K562 (cell line): ENCODE data around the gene UBE2L3.

ENCODE experiments used
- CTCF ChIP-seq, 3 experiments: IDR thresholded peaks in 2 of 3; conservative IDR thresholded peaks in 1 of 3; 2 replicates each; pipeline ENCODE4 v1.5.1; 2011 to 2012; ENCODE audit warnings: low read length in 3 of 3, mild to moderate bottlenecking in 3 of 3, control low read depth in 2 of 3, improper control_type of control experiment in 1 of 3, inconsistent platforms in 1 of 3, low read depth in 1 of 3, mixed read lengths in 1 of 3, moderate library complexity in 1 of 3; ENCODE audit not compliant: insufficient read depth in 2 of 3
- EGR1 ChIP-seq: fragments of 450-650 bp; conservative IDR thresholded peaks from 2 replicates; pipeline ENCODE4 v1.6.1; 2017; ENCODE audit warnings: mild to moderate bottlenecking
- EP300 ChIP-seq: IDR thresholded peaks from 2 replicates; pipeline ENCODE4 v1.6.1; 2012; ENCODE audit warnings: low read length, improper control_type of control experiment
- EZH2 ChIP-seq: IDR thresholded peaks from 2 replicates; pipeline ENCODE4 v1.6.1; 2012; ENCODE audit warnings: low read depth, mild to moderate bottlenecking, inconsistent platforms, low read length, borderline replicate concordance
- HNRNPL ChIP-seq: fragments of 200-400 bp; formaldehyde crosslinking; IDR thresholded peaks from 2 replicates; pipeline ENCODE4 v1.6.1; 2017; ENCODE audit warnings: low read depth, mild to moderate bottlenecking, low read length
- JUN ChIP-seq, 2 experiments: sonication (generic) in 1 of 2; formaldehyde crosslinking in 1 of 2; IDR thresholded peaks; 2 replicates each; pipeline versions ENCODE4 v1.6.1 to v1.8.0; 2012 to 2022; ENCODE audit warnings: borderline replicate concordance in 2 of 2, mild to moderate bottlenecking in 2 of 2, improper control_type of control experiment in 1 of 2, low read depth in 1 of 2, low read length in 1 of 2, missing genetic modification reagents in 1 of 2
- NR1H2 ChIP-seq: sonication (generic); formaldehyde crosslinking; IDR thresholded peaks from 2 replicates; pipeline ENCODE4 v1.4.0; 2020; ENCODE audit warnings: mild to moderate bottlenecking, missing genetic modification reagents
- TEAD4 ChIP-seq, 2 experiments: sonication (generic) in 1 of 2; formaldehyde crosslinking in 1 of 2; IDR thresholded peaks; 2 replicates each; pipeline versions ENCODE4 v1.6.1 to v1.8.0; 2012 to 2022; ENCODE audit warnings: borderline replicate concordance in 1 of 2, inconsistent platforms in 1 of 2, low read length in 1 of 2, mild to moderate bottlenecking in 1 of 2, missing genetic modification reagents in 1 of 2
- ZNF280B ChIP-seq: fragments of 250-450 bp; sonication (Bioruptor Pico); IDR thresholded peaks from 2 replicates; pipeline ENCODE4 v1.5.1; 2021; ENCODE audit warnings: mild to moderate bottlenecking
- ZNF592 ChIP-seq: fragments of 450-650 bp; IDR thresholded peaks from 2 replicates; pipeline ENCODE4 v1.6.1; 2017; ENCODE audit warnings: antibody characterized with exemption, mild to moderate bottlenecking

GRCh38 chr22:21564411-21564810 is 3.1 kb upstream of the UBE2L3 start:
- TF ChIP-seq ZNF280B (CRISPR knock-in tag) = no peak
- TF ChIP-seq JUN (IDR thresholded peaks at IDR 0.05; ENCODE audit: borderline replicate concordance, low read depth, low read length) = no peak
- TF ChIP-seq JUN (CRISPR knock-in tag; IDR thresholded peaks at IDR 0.05; ENCODE audit: borderline replicate concordance) = no peak
- TF ChIP-seq TEAD4 (IDR thresholded peaks at IDR 0.05; ENCODE audit: low read length) = no peak
- TF ChIP-seq TEAD4 (CRISPR knock-in tag; IDR thresholded peaks at IDR 0.05; ENCODE audit: borderline replicate concordance) = no peak
- no peak for TF ChIP-seq ZNF592
- no peak for TF ChIP-seq EGR1
- TF ChIP-seq NR1H2 (CRISPR knock-in tag) = no peak
- TF ChIP-seq EP300 = no peak
- TF ChIP-seq HNRNPL = no peak
- no peak for TF ChIP-seq CTCF (IDR thresholded peaks at IDR 0.05 in 2 of 3, conservative IDR thresholded peaks at IDR 0.05 in 1 of 3; ENCODE audit: insufficient read depth in 2 of 3, low read depth in 1 of 3, low read length in 3 of 3)
- no peak for TF ChIP-seq EZH2
